ENCODE measurements around the gene ETV3. TPM values are rescaled to one million over a fixed set of nuclear protein-coding genes. Genes with fewer than 3 reads are reported as not detected.

ETV3 gene
- total RNA-seq, 2 experiments from 2014 or later, result 47.7 to 47.9 TPM

DNA sequence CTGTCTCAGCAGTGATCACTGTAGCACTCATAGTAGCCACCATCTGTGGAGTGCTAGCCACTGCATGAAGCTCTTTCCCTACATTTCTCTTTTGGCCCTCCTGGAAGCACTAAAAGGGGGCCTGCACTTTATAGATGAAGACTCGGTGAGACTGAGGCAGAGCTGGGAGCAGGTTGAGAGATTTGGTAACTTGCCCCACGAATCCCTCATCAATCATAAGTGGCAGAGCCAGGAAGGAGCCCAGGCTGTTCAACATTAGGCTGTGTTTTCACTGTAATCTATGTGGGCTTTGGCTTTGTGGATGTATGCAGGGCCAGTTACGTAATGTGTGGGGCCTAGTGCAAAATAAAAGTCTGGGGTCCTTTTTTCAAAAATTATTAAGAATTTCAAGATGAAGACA, 13.3 kb upstream of the ETV3 start:
- ChIA-PET CTCF (interaction anchor here (15.0 kb wide), 1 partner anchor 66 kb away, joined by 562 read pairs; no protein-coding TSS in a partner anchor), POLR2A (interaction anchor here (0.8 kb wide), 1 partner anchor 15 kb away, joined by 3 read pairs; no protein-coding TSS in a partner anchor)
- peaks cover 1% of the 10 kb centered on the region for H3K27me3 Mint-ChIP-seq
- peaks cover 40% of the 10 kb centered on the region for H3K4me1 Mint-ChIP-seq (ENCODE audit: low read depth)
- DNase-seq (no peak), ATAC-seq (no peak)
- no peaks in the 10 kb centered on the region for H3K9me3 Mint-ChIP-seq
- no peak overlapping the region for H3K27ac Mint-ChIP-seq
- intact Hi-C loops (cut with micrococcal nuclease), result no loop called here
- H3K36me3 Mint-ChIP-seq (ENCODE audit: low read depth), result no peaks in the 10 kb centered on the region
- H3K4me3 Mint-ChIP-seq, result no peak overlapping the region
- no peak for TF ChIP-seq CTCF (IDR thresholded peaks at IDR 0.05)

GRCh38 chr1:157151073-157151472, 12.9 kb upstream of the ETV3 start:
- ATAC-seq, result no peak
- no peak for TF ChIP-seq CTCF (IDR thresholded peaks at IDR 0.05)
- Mint-ChIP-seq H3K4me1 (ENCODE audit: low read depth) (peaks cover 40% of the 10 kb centered on the region), H3K9me3 (no peaks in the 10 kb centered on the region), H3K27ac (peak overlapping the region; percentile 37), H3K4me3 (no peak overlapping the region), H3K27me3 (no peaks in the 10 kb centered on the region), H3K36me3 (ENCODE audit: low read depth) (no peaks in the 10 kb centered on the region)
- ChIA-PET POLR2A (interaction anchor here (0.8 kb wide), 1 partner anchor 15 kb away, joined by 3 read pairs; no protein-coding TSS in a partner anchor), CTCF (interaction anchor here (1.0 to 15.0 kb wide), 2 partner anchors 15 to 66 kb away, joined by 3 to 562 read pairs; no protein-coding TSS in a partner anchor)
- intact Hi-C loops (cut with micrococcal nuclease), result no loop called here
- DNase-seq, result no peak

DNA sequence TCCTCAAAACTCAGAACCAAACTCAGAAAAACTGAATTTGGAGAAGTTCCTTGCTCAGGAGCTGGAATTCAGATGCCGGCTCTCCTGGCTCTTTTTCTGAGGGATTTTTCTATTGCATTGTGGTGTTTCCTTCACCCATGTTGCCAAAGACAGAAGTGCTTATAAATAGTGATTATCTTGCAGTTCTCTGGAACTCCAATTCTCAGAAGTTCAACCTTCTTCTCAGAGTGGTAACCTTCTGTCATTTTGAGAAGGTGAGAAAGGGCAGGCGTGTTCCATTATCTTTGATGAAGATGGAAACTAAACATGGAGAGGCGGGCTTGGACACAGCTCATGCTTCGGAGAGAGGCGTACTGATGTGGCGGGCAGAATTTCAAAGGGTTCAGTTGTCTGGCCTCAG, 12.4 kb upstream of the ETV3 start:
- intact Hi-C loops (cut with micrococcal nuclease), result no loop called here
- H3K4me1 Mint-ChIP-seq (ENCODE audit: low read depth), result peaks cover 38% of the 10 kb centered on the region
- no peaks in the 10 kb centered on the region for H3K27me3 Mint-ChIP-seq
- CTCF ChIA-PET, result interaction anchor here (1.0 to 15.0 kb wide), 3 partner anchors 10 to 65 kb away, joined by 3 to 562 read pairs (median 5); no protein-coding TSS in a partner anchor
- ATAC-seq, result peak; percentile 28
- no peak for TF ChIP-seq CTCF (IDR thresholded peaks at IDR 0.05)
- peak overlapping the region; percentile 37 for H3K27ac Mint-ChIP-seq
- H3K36me3 Mint-ChIP-seq (ENCODE audit: low read depth), result no peaks in the 10 kb centered on the region
- no peaks in the 10 kb centered on the region for H3K9me3 Mint-ChIP-seq
- peak; percentile 22 for DNase-seq
- POLR2A ChIA-PET, result no interaction called here
- no peak overlapping the region for H3K4me3 Mint-ChIP-seq

GRCh38 chr1:157147906-157148700, 9.9 kb upstream of the ETV3 start:
- TF ChIP-seq CTCF (IDR thresholded peaks at IDR 0.05), result no peak
- Mint-ChIP-seq H3K4me1 (ENCODE audit: low read depth) (peaks cover 31% of the 10 kb centered on the region), H3K4me3 (no peak overlapping the region), H3K9me3 (no peaks in the 10 kb centered on the region), H3K27ac (peak overlapping the region; percentile 4), H3K27me3 (no peaks in the 10 kb centered on the region), H3K36me3 (ENCODE audit: low read depth) (no peaks in the 10 kb centered on the region)
- ChIA-PET POLR2A (interaction anchor here (0.9 to 1.6 kb wide), 2 partner anchors 12 to 45 kb away, joined by 3 read pairs; no protein-coding TSS in a partner anchor), CTCF (interaction anchor here (1.1 to 15.0 kb wide), 4 partner anchors 8 to 74 kb away, joined by 3 to 562 read pairs (median 14); no protein-coding TSS in a partner anchor)
- ATAC-seq (no peak), DNase-seq (no peak)
- intact Hi-C loops (cut with micrococcal nuclease), result no loop called here

DNA sequence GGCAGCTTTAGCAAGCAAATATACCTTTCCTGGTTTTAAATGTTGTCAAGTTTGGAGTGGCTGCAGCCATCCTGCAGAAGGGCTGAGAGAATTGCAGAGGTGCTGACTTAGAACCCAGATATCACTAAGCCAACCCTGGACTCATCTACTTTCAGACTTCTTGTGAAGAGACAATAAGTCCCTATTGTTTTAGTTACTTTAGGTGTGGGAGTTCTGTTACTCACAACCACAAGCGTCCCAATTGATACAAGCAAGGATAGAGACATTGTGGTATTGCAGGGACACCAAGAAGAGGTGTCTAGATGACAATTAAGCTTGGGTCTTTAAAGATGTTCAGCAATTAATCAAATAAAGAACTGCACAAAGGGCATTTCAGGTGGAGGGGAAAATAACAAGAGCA, 8.8 kb upstream of the ETV3 start:
- Mint-ChIP-seq H3K27ac (no peak overlapping the region), H3K27me3 (no peaks in the 10 kb centered on the region), H3K4me1 (ENCODE audit: low read depth) (peaks cover 32% of the 10 kb centered on the region), H3K4me3 (no peak overlapping the region), H3K9me3 (no peaks in the 10 kb centered on the region), H3K36me3 (ENCODE audit: low read depth) (no peaks in the 10 kb centered on the region)
- TF ChIP-seq CTCF (IDR thresholded peaks at IDR 0.05), result no peak
- DNase-seq (no peak), ATAC-seq (peak; percentile 43)
- CTCF ChIA-PET, result interaction anchor here (0.9 to 15.0 kb wide), 5 partner anchors 9 to 73 kb away, joined by 3 to 562 read pairs (median 5); no protein-coding TSS in a partner anchor
- intact Hi-C loops (cut with micrococcal nuclease), result no loop called here
- POLR2A ChIA-PET, result interaction anchor here (0.9 to 1.6 kb wide), 3 partner anchors 8 to 44 kb away, joined by 3 to 5 read pairs (median 3); partner anchors contain the start of gene ETV3
